ENCODE results near the gene CST3.
A peak's percentile ranks its signal among the peaks of the same experiment; 100 is the strongest.
"Not testable (repeated sequence)": the region's sequence is repeated elsewhere in the genome, so short reads cannot be mapped to it uniquely, and the experiment has no call there.

Gene CST3

DNA sequence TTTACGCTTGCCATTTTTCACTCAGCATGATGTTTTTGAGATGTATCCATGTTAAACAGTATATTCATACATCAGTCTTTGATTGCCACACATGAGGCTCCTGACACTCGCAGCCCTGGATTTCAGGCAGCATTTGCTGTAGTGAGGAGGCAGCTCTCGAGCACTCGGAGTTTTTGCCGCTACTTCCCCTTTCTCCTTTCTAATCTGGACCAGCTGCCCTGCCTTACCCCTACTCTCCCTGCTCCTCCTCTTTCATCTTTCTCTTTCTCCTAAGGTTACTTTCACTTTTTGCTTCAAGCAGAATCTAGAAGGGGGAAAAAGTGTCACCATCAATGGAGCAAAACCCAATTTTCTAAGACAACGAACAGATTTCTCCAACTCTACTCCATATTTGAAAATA is 5.9 kb upstream of the CST3 start:
- DNase-seq = no peak

GRCh38 chr20:23641936-23642751 is 4.4 kb upstream of the CST3 start:
- peak in 4 of 56 donors; percentile 17 to 37 (median 24) for DNase-seq

- DNase-seq = no peak
Measured at GRCh38 chr20:23640671-23641667, 3.2 kb upstream of the CST3 start.

- DNase-seq = no peak
Measured at GRCh38 chr20:23640018-23640601, 2.4 kb upstream of the CST3 start.

DNA sequence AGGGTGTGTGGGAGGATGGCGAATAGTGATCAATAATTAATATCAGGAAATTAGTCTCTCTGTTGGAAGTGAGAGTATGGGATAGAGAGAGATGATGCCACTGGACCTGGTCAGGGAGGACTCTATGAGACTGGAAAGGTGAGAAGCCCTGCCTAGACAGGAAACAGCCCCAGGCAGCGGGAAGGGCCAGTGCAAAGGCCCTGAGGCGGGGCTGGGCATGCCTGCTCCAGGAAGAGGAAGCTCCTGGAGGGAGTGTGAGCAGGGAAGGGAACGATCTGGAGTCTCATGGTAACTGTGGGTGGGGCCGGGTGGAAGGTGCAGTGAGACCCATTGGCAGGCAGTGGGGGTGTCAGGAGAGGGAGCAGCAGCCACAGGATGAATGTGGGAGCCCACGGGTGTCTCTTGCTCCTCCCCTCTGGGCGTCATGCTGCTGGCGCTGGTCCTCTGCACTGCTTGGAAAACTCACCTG is 1.8 kb upstream of the CST3 start:
- DNase-seq = no peak

DNA sequence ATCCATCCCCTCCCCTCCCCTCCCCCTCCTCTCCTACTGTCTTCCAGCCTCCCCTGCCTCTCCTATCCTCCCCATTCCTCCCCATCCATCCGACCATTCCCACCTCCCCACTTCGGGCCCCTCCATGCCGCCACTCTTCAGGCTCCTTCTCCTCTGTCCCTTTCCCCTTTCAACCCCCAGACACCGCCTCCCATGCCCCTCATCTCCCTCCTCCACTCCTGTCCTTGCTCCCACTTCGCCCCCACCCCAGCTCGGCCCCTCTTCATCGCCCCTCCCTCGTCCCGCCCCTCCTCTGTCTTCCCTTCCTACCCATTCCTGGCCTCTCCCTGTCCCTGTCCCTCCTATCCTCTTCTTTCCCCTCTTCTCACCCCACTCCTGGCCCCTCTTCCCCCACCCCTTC is 554 bp upstream of the CST3 start:
- no peak for DNase-seq

DNA sequence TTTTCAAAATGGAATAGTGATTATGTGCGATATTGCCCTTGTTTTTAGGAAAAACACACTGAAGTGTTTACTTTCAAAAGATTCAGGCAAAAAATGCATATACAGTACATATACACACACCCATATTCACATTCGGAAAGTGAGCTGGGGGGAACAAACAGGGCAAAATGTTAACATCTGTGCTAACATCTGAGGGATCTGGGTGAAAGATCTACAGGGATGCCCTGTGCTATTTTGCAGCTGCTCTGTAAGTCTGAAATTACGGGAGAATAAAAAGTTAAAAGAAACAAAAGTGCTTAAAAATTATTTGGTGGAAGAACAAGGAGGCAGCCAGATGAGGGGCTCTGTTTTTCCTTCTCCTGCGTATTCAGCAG is 860 bp downstream of the CST3 start:
- DNase-seq = no peak

DNA sequence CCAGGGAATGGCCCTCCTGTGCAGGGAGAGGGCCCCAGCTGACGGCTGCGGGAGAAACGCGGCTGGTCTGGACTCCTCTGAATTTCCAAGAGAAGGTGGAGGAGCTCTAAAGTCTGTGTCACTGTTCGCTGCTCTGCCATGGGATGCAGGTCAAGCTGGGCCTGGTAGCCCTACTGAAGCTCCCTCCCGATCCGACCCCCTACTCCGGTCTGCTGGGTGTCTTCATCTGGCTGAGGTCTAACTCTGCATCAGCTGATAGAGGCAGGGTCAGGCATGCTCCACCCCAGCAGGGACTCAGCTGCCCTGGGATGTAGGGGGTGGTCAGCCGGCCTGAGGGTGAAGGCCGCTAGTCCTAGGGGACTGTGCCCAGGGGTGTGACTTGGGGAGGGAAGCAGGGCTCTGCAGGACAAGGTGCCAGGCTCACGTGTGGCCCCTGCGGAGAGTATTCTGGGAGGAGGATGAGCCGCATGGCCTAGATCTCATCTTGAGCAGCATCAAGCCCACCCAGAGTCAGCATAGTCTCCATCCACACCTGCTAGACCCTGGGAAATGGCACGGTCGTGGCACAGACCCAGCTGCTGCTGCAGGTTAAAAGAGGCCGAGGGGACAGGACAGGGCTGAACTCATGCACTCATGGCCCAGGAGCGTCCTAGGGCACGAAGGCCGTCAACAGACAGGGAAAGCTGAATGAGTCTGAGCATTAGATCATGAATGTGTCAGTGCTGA is 1.4 kb downstream of the CST3 start:
- DNase-seq = peak in 1 of 56 donors; percentile 54

GRCh38 chr20:23635768-23636090 is 2.0 kb downstream of the CST3 start:
- not testable (repeated sequence) for DNase-seq

DNA sequence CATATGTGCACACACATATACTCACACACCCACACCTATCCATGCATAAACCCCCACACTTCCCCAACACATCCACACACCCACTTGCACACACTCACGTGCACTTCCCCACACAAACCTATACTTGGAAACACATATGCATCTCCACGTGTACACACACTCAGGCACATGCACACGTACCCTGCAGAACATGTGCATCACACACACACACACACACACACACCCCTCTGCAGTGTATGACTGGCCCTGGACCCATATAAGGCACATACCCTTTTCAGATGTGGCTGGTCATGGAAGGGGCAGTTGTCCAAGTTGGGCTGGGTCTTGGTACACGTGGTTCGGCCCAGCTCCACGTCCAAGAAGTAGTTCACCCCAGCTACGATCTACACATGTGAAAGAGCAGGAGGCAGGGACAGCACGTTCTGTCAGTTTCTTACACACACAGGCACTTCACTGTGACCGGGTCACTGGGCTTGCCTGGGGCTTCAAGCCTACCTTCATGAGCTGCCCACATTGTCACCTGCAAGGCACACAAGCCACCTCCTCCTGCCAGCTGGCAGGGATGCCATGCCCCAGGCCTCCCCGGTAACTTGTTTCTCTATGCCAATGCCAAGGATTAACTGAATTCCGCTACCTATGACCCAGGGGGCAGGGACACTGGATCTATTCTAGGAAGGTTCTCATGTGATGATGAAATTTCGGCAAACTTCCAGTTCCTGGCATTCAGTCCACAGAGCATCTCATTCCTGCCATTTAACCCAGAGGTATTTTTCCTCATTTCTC is 2.6 kb downstream of the CST3 start:
- DNase-seq = no peak

GRCh38 chr20:23634044-23634801 is 3.5 kb downstream of the CST3 start:
- DNase-seq = peak in 1 of 56 donors; percentile 11

- no peak for DNase-seq
Measured at GRCh38 chr20:23632711-23633573, 4.8 kb downstream of the CST3 start.

GRCh38 chr20:23631981-23632710 is 5.6 kb downstream of the CST3 start:
- DNase-seq = peak in 1 of 56 donors; percentile 25

GRCh38 chr20:23631226-23631822 is 6.4 kb downstream of the CST3 start:
- no peak for DNase-seq

GRCh38 chr20:23630392-23630849 is 7.3 kb downstream of the CST3 start:
- no peak for DNase-seq

DNA sequence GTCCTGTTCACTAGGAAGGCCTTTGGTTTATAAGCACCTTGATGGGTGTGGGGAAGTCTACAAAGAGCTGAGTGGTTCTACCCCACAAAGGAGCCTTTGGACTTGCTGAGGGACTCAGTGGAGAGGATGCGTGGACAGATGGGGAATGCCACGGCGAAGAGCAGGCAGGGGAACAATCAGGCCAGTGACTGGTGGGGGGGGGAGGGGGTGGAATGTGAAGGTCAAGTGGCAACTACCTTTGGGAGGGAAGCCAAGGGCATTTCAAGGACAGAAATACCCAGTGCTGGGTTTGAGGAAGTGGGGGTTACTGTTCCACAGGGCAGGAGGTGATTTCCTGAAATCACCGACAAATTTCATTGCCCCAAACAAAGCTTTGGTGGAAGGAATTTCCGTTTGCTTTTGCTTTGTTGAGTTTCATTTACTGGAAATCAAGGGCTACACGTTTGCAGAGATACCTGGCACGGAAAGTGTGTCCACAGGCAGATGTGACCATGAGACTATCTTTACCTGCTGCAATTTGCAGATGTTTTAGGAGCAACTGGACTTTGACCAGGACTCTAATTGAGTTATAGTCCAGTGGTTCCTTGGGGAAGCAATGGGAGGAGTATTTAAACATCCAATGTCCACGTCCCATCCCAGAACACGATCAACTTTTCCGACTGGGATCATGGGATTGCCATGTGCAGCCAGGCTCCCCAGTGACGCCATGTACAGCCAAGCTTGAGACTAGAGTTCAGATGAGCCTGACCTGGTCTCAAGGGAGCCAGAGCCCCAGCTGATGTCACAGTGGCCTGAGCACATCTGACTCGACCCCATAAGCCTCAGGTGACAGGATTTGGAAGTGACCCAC is 8.0 kb downstream of the CST3 start:
- no peak for DNase-seq

All from nucleus accumbens (tissue), 56 donors.